Neural cell (in vitro differentiated cells): Measurements from ENCODE around the gene PATL2. TPM values are rescaled to one million over a fixed set of nuclear protein-coding genes. Genes with fewer than 3 reads are reported as not detected.
A peak's percentile ranks its signal among the peaks of the same experiment; 100 is the strongest.

ENCODE experiments used
- H2AFZ ChIP-seq: fragments of 200-600, 300-800 bp; sonication (generic), shearing (Covaris generic); 2 replicates; pipeline ENCODE4 v1.6.0; 2014; ENCODE audit warnings: low read depth, mild to moderate bottlenecking, antibody characterized with exemption, low read length, moderate library complexity
- H3F3A ChIP-seq: fragments of 200-600 bp; shearing (Covaris generic); 2 replicates; pipeline ENCODE4 v1.6.1; 2016; ENCODE audit warnings: mild to moderate bottlenecking, moderate library complexity, mixed read lengths, antibody characterized with exemption, low read length; ENCODE audit not compliant: insufficient read depth, poor library complexity, severe bottlenecking
- H3K27ac ChIP-seq: fragments of 200-600, 300-800 bp; sonication (generic), shearing (Covaris generic); 2 replicates; pipeline ENCODE4 v1.5.1; 2014; ENCODE audit warnings: mild to moderate bottlenecking, low read length, moderate library complexity
- H3K27me3 ChIP-seq: fragments of 300-800, 200-600 bp; sonication (generic), shearing (Covaris generic); 2 replicates; pipeline ENCODE4 v1.6.0; 2014; ENCODE audit warnings: mild to moderate bottlenecking, low read depth, low read length, moderate library complexity; ENCODE audit not compliant: insufficient read depth
- H3K36me3 ChIP-seq: fragments of 300-800, 200-600 bp; sonication (generic), shearing (Covaris generic); 2 replicates; pipeline ENCODE4 v1.5.1; 2014; ENCODE audit warnings: mild to moderate bottlenecking, antibody characterized with exemption, low read length, moderate library complexity; ENCODE audit not compliant: insufficient read depth
- H3K4me2 ChIP-seq: fragments of 300-800, 200-600 bp; sonication (generic), shearing (Covaris generic); 2 replicates; pipeline ENCODE4 v1.6.0; 2014; ENCODE audit warnings: mild to moderate bottlenecking, low read length
- H3K4me3 ChIP-seq: fragments of 300-800, 200-600 bp; sonication (generic), shearing (Covaris generic); 2 replicates; pipeline ENCODE4 v1.5.1; 2014; ENCODE audit warnings: mild to moderate bottlenecking, low read length, moderate library complexity
- H3K79me2 ChIP-seq: fragments of 200-600 bp; shearing (Covaris generic); replicated peaks from 2 replicates; pipeline ENCODE4 v1.6.0; 2014; ENCODE audit warnings: mild to moderate bottlenecking, low read length, moderate library complexity; ENCODE audit not compliant: insufficient read depth
- H3K9ac ChIP-seq: fragments of 300-800, 200-600 bp; sonication (generic), shearing (Covaris generic); 2 replicates; pipeline ENCODE4 v1.6.1; 2016; ENCODE audit warnings: mild to moderate bottlenecking, low read length, mixed read lengths
- H3K9me2 ChIP-seq: fragments of 200-600 bp; shearing (Covaris generic); 2 replicates; pipeline ENCODE4 v1.6.1; 2016; ENCODE audit warnings: mild to moderate bottlenecking, low read length, mixed read lengths; ENCODE audit not compliant: insufficient read depth
- H3K9me3 ChIP-seq: fragments of 200-600, 300-800 bp; sonication (generic), shearing (Covaris generic); 2 replicates; pipeline ENCODE4 v1.6.1; 2016; ENCODE audit warnings: mild to moderate bottlenecking, mixed run types, low read length, moderate library complexity, mixed read lengths
- H4K20me1 ChIP-seq: fragments of 200-600 bp; shearing (Covaris generic); 2 replicates; pipeline ENCODE4 v1.6.1; 2016; ENCODE audit warnings: mild to moderate bottlenecking, mixed run types; ENCODE audit not compliant: insufficient read depth
- CTCF ChIP-seq: fragments of 450-650 bp; IDR thresholded peaks from 2 replicates; pipeline ENCODE4 v1.5.1; 2014; ENCODE audit warnings: antibody characterized with exemption, mild to moderate bottlenecking, moderate library complexity; ENCODE audit not compliant: poor library complexity, severe bottlenecking
- EP300 ChIP-seq: fragments of 450-650 bp; conservative IDR thresholded peaks from 2 replicates; pipeline ENCODE4 v1.6.1; 2014; ENCODE audit warnings: antibody characterized with exemption, mild to moderate bottlenecking, moderate library complexity; ENCODE audit not compliant: poor library complexity, severe bottlenecking
- EZH2 ChIP-seq: fragments of 200-600, 300-800 bp; shearing (Covaris generic), sonication (generic); IDR thresholded peaks from 2 replicates; pipeline ENCODE4 v1.6.1; 2014; ENCODE audit warnings: antibody characterized with exemption, low read length, borderline replicate concordance, mild to moderate bottlenecking; ENCODE audit not compliant: insufficient read depth, poor library complexity, severe bottlenecking
- MXI1 ChIP-seq: fragments of 450-650 bp; conservative IDR thresholded peaks from 2 replicates; pipeline ENCODE4 v1.6.1; 2014; ENCODE audit warnings: antibody characterized with exemption, mild to moderate bottlenecking; ENCODE audit not compliant: poor library complexity, severe bottlenecking
- POLR2AphosphoS5 ChIP-seq: IDR thresholded peaks from 2 replicates; pipeline ENCODE4 v1.6.1; 2012
- RAD21 ChIP-seq: fragments of 450-650 bp; conservative IDR thresholded peaks from 2 replicates; pipeline ENCODE4 v1.6.1; 2014; ENCODE audit warnings: antibody characterized with exemption, mild to moderate bottlenecking, moderate library complexity
- SMC3 ChIP-seq: fragments of 450-650 bp; conservative IDR thresholded peaks from 2 replicates; pipeline ENCODE4 v1.6.1; 2014; ENCODE audit warnings: antibody characterized with exemption, mild to moderate bottlenecking, moderate library complexity; ENCODE audit not compliant: poor library complexity
- TAF1 ChIP-seq: IDR thresholded peaks from 2 replicates; pipeline ENCODE4 v1.6.1; 2012; ENCODE audit warnings: low read depth
- polyA plus RNA-seq: library from polyadenylated mRNA; depleted of rRNA; stranded (reverse); fragments of >200 nt; gene quantifications from 2 replicates; pipeline ENCODE4 v1.2.3, GENCODE V29; 2014
- TF ChIP-seq, protein P1 (sequence below): IDR thresholded peaks from 2 replicates; pipeline ENCODE4 v1.6.1; 2012; ENCODE audit warnings: borderline replicate concordance

The PATL2 gene
- polyA plus RNA-seq, 1 donor from 2014 or later, result not detected

GRCh38 chr15:44662478-44663409, 48.4 kb downstream of the PATL2 start:
- peak overlapping the region; percentile 97 for H2AFZ ChIP-seq
- H3K9me2 ChIP-seq, result no peaks in the 10 kb centered on the region
- H3K4me3 ChIP-seq, result peak overlapping the region; percentile 97
- peaks cover 20% of the 10 kb centered on the region for H3K79me2 ChIP-seq
- no peaks in the 10 kb centered on the region for H3K9me3 ChIP-seq
- no peaks in the 10 kb centered on the region for H4K20me1 ChIP-seq
- no peaks in the 10 kb centered on the region for H3K27me3 ChIP-seq
- TF ChIP-seq EP300 (no peak), MXI1 (no peak), SMC3 (no peak), TAF1 (no peak), EZH2 (no peak), CTCF (no peak), POLR2AphosphoS5 (no peak), RAD21 (no peak)
- TF ChIP-seq, protein P1, sequence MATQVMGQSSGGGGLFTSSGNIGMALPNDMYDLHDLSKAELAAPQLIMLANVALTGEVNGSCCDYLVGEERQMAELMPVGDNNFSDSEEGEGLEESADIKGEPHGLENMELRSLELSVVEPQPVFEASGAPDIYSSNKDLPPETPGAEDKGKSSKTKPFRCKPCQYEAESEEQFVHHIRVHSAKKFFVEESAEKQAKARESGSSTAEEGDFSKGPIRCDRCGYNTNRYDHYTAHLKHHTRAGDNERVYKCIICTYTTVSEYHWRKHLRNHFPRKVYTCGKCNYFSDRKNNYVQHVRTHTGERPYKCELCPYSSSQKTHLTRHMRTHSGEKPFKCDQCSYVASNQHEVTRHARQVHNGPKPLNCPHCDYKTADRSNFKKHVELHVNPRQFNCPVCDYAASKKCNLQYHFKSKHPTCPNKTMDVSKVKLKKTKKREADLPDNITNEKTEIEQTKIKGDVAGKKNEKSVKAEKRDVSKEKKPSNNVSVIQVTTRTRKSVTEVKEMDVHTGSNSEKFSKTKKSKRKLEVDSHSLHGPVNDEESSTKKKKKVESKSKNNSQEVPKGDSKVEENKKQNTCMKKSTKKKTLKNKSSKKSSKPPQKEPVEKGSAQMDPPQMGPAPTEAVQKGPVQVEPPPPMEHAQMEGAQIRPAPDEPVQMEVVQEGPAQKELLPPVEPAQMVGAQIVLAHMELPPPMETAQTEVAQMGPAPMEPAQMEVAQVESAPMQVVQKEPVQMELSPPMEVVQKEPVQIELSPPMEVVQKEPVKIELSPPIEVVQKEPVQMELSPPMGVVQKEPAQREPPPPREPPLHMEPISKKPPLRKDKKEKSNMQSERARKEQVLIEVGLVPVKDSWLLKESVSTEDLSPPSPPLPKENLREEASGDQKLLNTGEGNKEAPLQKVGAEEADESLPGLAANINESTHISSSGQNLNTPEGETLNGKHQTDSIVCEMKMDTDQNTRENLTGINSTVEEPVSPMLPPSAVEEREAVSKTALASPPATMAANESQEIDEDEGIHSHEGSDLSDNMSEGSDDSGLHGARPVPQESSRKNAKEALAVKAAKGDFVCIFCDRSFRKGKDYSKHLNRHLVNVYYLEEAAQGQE, result no peak
- no peaks in the 10 kb centered on the region for H3F3A ChIP-seq
- no peaks in the 10 kb centered on the region for H3K36me3 ChIP-seq
- H3K27ac ChIP-seq, result peak overlapping the region; percentile 88
- H3K4me2 ChIP-seq, result peak overlapping the region; percentile 100
- H3K9ac ChIP-seq, result peak overlapping the region; percentile 95

GRCh38 chr15:44661576-44661975, 49.5 kb downstream of the PATL2 start:
- no peaks in the 10 kb centered on the region for H3K9me2 ChIP-seq
- TF ChIP-seq CTCF (no peak), EZH2 (no peak)
- H3K4me3 ChIP-seq, result peak overlapping the region; percentile 97
- H3F3A ChIP-seq, result no peaks in the 10 kb centered on the region
- no peak overlapping the region for H2AFZ ChIP-seq
- H4K20me1 ChIP-seq, result no peaks in the 10 kb centered on the region
- no peaks in the 10 kb centered on the region for H3K27me3 ChIP-seq
- no peak overlapping the region for H3K9ac ChIP-seq
- no peak overlapping the region for H3K27ac ChIP-seq
- no peaks in the 10 kb centered on the region for H3K9me3 ChIP-seq
- peak overlapping the region; percentile 26 for H3K4me2 ChIP-seq
- peaks cover 20% of the 10 kb centered on the region for H3K79me2 ChIP-seq
- H3K36me3 ChIP-seq, result no peaks in the 10 kb centered on the region
